ENCODE data around the gene SCYL1. TPM values are rescaled to one million over a fixed set of nuclear protein-coding genes. Genes with fewer than 3 reads are reported as not detected.

SCYL1 gene
- total RNA-seq, 1 donor from 2014 or later, result 75.7 TPM

- Mint-ChIP-seq H3K9me3 (no peaks in the 10 kb centered on the region), H3K27me3 (no peaks in the 10 kb centered on the region), H3K27ac (peak overlapping the region; percentile 86), H3K4me1 (peaks cover 21% of the 10 kb centered on the region), H3K4me3 (peak overlapping the region; percentile 88), H3K36me3 (ENCODE audit: low read depth) (peaks cover 32% of the 10 kb centered on the region)
- ChIA-PET CTCF (interaction anchor here (0.6 to 5.0 kb wide), 15 partner anchors 9 to 211 kb away, joined by 3 to 52 read pairs (median 5); partner anchors contain the start of genes EHBP1L1, FAM89B, KCNK7 and MAP3K11), POLR2A (interaction anchor here (0.6 to 4.9 kb wide), 32 partner anchors 8 to 499 kb away, joined by 3 to 52 read pairs (median 6); partner anchors contain the start of genes DPF2, EHBP1L1, FAM89B and KAT5)
- ATAC-seq (ENCODE audit: low read depth), result peak; percentile 72
- TF ChIP-seq CTCF (IDR thresholded peaks at IDR 0.05), result no peak
- intact Hi-C loops (cut with micrococcal nuclease), result loop anchor here (1.0 to 2.0 kb wide), 8 partner anchors 12 to 75 kb away; partner anchors contain the start of genes LTBP3, PCNX3 and ZNRD2
- peak; percentile 63 for DNase-seq
Observed at GRCh38 chr11:65539744-65540289, 14.9 kb downstream of the SCYL1 start.

- DNase-seq (peak; percentile 88), ATAC-seq (ENCODE audit: low read depth) (peak; percentile 88)
- no peaks in the 10 kb centered on the region for H3K27me3 Mint-ChIP-seq
- POLR2A ChIA-PET, result interaction anchor here (0.8 to 4.9 kb wide), 33 partner anchors 8 to 319 kb away, joined by 3 to 52 read pairs (median 6); partner anchors contain the start of genes DPF2, EHBP1L1, FAM89B and KAT5
- H3K36me3 Mint-ChIP-seq (ENCODE audit: low read depth), result peaks cover 30% of the 10 kb centered on the region
- H3K4me1 Mint-ChIP-seq, result peaks cover 22% of the 10 kb centered on the region
- no peaks in the 10 kb centered on the region for H3K9me3 Mint-ChIP-seq
- peak overlapping the region; percentile 88 for H3K4me3 Mint-ChIP-seq
- H3K27ac Mint-ChIP-seq, result peak overlapping the region; percentile 86
- no peak for TF ChIP-seq CTCF (IDR thresholded peaks at IDR 0.05)
- CTCF ChIA-PET, result interaction anchor here (0.6 to 5.0 kb wide), 16 partner anchors 8 to 211 kb away, joined by 3 to 52 read pairs (median 5); partner anchors contain the start of genes EHBP1L1, FAM89B, KCNK7 and MAP3K11
- intact Hi-C loops (cut with micrococcal nuclease), result loop anchor here (1.0 to 2.0 kb wide), 9 partner anchors 12 to 278 kb away; partner anchors contain the start of genes LTBP3, PCNX3 and ZNRD2
Observed at GRCh38 chr11:65540290-65541092, 15.6 kb downstream of the SCYL1 start.

- ChIA-PET CTCF (interaction anchor here (0.9 to 5.0 kb wide), 13 partner anchors 8 to 343 kb away, joined by 3 to 52 read pairs (median 6); partner anchors contain the start of genes EHBP1L1, FAM89B, MAP3K11 and SCYL1), POLR2A (interaction anchor here (0.8 to 4.9 kb wide), 33 partner anchors 8 to 318 kb away, joined by 3 to 52 read pairs (median 6); partner anchors contain the start of genes DPF2, EHBP1L1, FAM89B and MALAT1)
- peaks cover 24% of the 10 kb centered on the region for H3K36me3 Mint-ChIP-seq (ENCODE audit: low read depth)
- H3K27me3 Mint-ChIP-seq, result no peaks in the 10 kb centered on the region
- intact Hi-C loops (cut with micrococcal nuclease), result loop anchor here (1.0 to 2.0 kb wide), 2 partner anchors 17 to 277 kb away; partner anchors contain the start of gene LTBP3
- peaks cover 29% of the 10 kb centered on the region for H3K4me1 Mint-ChIP-seq
- H3K9me3 Mint-ChIP-seq, result no peaks in the 10 kb centered on the region
- TF ChIP-seq CTCF (IDR thresholded peaks at IDR 0.05), result no peak
- ATAC-seq (ENCODE audit: low read depth) (no peak), DNase-seq (no peak)
- H3K4me3 Mint-ChIP-seq, result peak overlapping the region; percentile 88
- peak overlapping the region; percentile 86 for H3K27ac Mint-ChIP-seq
Observed at GRCh38 chr11:65541093-65541982, 16.5 kb downstream of the SCYL1 start.

DNA sequence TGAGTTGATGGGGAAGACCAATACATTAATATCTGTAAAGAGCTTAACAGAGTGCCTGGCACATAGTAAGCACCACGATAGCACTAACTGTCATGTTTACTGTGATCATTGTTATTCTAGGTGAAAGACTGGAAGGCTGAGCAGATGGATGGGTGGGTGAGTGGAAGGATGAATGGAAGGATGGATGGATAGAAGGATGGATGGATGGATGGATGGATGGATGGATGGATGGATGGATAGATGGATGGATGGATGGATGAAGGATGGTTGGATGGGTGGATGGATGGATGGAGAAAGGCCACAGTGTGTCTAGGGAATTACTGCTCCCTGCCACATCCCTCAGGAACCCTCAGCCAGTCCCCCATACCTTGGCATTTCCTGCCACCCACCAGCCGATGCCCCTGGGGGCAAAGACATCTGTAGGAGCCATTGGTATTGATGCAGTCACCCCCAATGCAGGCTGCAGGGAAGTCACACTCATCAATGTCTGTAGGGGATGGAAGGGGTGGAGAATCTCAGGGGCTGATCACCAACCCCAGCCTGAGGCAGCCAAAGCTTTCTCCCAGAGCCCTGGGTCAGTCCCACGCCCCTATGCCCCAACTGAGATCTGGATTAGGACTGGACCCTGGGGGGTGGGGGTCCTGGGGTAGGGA is 18.0 kb downstream of the SCYL1 start:
- no peak for DNase-seq
- Mint-ChIP-seq H3K27ac (no peak overlapping the region), H3K9me3 (no peaks in the 10 kb centered on the region), H3K4me3 (no peak overlapping the region), H3K36me3 (ENCODE audit: low read depth) (peaks cover 10% of the 10 kb centered on the region), H3K4me1 (peaks cover 40% of the 10 kb centered on the region), H3K27me3 (no peaks in the 10 kb centered on the region)
- no peak for TF ChIP-seq CTCF (IDR thresholded peaks at IDR 0.05)
- no peak for ATAC-seq (ENCODE audit: low read depth)
- POLR2A ChIA-PET, result interaction anchor here (0.9 to 3.7 kb wide), 2 partner anchors 9 to 27 kb away, joined by 4 to 38 read pairs; partner anchors contain the start of gene ZNRD2
- intact Hi-C loops (cut with micrococcal nuclease), result no loop called here
- CTCF ChIA-PET, result interaction anchor here (0.9 to 5.0 kb wide), 6 partner anchors 10 to 342 kb away, joined by 3 to 52 read pairs (median 37); partner anchors contain the start of genes FAM89B and ZNRD2

Measured in activated B cell treated with CpG ODN at 0.5 μM for 24 hours (primary cell).